C4-2B (cell line): Measurements from ENCODE around the gene PLEKHM3.

Experiments
- CTCF ChIP-seq: fragments of 450-650 bp; conservative IDR thresholded peaks from 2 replicates; pipeline ENCODE4 v1.5.1; 2017; ENCODE audit warnings: mild to moderate bottlenecking
- ZFX ChIP-seq: fragments of 450-650 bp; IDR thresholded peaks from 2 replicates; pipeline ENCODE4 v1.6.1; 2017

GRCh38 chr2:207914716-207915115, 110.6 kb downstream of the PLEKHM3 start:
- TF ChIP-seq CTCF (no peak), ZFX (no peak)
